ENCODE data around the gene UBE2E3. TPM values are rescaled to one million over a fixed set of nuclear protein-coding genes. Genes with fewer than 3 reads are reported as not detected.

The UBE2E3 gene
- total and polyA plus RNA-seq, 2 experiments from 2014 or later, result 111 to 112 TPM

DNA sequence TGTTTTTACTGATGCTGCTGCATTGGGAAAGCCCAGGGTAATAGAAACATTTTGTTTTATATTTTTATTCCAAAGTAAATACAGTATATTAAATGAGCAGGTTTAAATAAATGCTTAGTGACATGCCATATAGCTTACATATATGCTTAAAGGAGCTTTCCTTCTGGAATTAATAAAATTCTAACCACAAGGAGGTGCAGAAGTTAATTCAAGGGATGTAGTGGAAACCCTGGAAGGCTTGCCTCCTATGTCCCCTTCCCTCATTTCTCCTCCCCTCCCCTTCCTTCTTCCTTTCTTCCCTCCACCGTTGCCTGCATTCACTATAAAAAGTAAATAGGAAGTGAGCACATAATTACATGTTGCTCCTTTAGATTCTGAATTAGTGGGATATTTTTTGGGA, 96.3 kb downstream of the UBE2E3 start (continued):
- TF ChIP-seq, protein P1, sequence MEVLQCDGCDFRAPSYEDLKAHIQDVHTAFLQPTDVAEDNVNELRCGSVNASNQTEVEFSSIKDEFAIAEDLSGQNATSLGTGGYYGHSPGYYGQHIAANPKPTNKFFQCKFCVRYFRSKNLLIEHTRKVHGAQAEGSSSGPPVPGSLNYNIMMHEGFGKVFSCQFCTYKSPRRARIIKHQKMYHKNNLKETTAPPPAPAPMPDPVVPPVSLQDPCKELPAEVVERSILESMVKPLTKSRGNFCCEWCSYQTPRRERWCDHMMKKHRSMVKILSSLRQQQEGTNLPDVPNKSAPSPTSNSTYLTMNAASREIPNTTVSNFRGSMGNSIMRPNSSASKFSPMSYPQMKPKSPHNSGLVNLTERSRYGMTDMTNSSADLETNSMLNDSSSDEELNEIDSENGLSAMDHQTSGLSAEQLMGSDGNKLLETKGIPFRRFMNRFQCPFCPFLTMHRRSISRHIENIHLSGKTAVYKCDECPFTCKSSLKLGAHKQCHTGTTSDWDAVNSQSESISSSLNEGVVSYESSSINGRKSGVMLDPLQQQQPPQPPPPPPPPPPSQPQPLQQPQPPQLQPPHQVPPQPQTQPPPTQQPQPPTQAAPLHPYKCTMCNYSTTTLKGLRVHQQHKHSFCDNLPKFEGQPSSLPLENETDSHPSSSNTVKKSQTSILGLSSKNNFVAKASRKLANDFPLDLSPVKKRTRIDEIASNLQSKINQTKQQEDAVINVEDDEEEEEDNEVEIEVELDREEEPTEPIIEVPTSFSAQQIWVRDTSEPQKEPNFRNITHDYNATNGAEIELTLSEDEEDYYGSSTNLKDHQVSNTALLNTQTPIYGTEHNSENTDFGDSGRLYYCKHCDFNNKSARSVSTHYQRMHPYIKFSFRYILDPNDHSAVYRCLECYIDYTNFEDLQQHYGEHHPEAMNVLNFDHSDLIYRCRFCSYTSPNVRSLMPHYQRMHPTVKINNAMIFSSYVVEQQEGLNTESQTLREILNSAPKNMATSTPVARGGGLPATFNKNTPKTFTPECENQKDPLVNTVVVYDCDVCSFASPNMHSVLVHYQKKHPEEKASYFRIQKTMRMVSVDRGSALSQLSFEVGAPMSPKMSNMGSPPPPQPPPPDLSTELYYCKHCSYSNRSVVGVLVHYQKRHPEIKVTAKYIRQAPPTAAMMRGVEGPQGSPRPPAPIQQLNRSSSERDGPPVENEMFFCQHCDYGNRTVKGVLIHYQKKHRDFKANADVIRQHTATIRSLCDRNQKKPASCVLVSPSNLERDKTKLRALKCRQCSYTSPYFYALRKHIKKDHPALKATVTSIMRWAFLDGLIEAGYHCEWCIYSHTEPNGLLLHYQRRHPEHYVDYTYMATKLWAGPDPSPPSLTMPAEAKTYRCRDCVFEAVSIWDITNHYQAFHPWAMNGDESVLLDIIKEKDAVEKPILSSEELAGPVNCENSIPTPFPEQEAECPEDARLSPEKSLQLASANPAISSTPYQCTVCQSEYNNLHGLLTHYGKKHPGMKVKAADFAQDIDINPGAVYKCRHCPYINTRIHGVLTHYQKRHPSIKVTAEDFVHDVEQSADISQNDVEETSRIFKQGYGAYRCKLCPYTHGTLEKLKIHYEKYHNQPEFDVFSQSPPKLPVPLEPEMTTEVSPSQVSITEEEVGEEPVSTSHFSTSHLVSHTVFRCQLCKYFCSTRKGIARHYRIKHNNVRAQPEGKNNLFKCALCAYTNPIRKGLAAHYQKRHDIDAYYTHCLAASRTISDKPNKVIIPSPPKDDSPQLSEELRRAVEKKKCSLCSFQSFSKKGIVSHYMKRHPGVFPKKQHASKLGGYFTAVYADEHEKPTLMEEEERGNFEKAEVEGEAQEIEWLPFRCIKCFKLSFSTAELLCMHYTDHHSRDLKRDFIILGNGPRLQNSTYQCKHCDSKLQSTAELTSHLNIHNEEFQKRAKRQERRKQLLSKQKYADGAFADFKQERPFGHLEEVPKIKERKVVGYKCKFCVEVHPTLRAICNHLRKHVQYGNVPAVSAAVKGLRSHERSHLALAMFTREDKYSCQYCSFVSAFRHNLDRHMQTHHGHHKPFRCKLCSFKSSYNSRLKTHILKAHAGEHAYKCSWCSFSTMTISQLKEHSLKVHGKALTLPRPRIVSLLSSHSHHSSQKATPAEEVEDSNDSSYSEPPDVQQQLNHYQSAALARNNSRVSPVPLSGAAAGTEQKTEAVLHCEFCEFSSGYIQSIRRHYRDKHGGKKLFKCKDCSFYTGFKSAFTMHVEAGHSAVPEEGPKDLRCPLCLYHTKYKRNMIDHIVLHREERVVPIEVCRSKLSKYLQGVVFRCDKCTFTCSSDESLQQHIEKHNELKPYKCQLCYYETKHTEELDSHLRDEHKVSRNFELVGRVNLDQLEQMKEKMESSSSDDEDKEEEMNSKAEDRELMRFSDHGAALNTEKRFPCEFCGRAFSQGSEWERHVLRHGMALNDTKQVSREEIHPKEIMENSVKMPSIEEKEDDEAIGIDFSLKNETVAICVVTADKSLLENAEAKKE (CRISPR knock-in tag; IDR thresholded peaks at IDR 0.05), result no peak
- TF ChIP-seq, protein P2, sequence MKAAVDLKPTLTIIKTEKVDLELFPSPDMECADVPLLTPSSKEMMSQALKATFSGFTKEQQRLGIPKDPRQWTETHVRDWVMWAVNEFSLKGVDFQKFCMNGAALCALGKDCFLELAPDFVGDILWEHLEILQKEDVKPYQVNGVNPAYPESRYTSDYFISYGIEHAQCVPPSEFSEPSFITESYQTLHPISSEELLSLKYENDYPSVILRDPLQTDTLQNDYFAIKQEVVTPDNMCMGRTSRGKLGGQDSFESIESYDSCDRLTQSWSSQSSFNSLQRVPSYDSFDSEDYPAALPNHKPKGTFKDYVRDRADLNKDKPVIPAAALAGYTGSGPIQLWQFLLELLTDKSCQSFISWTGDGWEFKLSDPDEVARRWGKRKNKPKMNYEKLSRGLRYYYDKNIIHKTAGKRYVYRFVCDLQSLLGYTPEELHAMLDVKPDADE (IDR thresholded peaks at IDR 0.05), result no peak
- TF ChIP-seq NANOG (IDR thresholded peaks at IDR 0.05; ENCODE audit: borderline replicate concordance), result no peak

DNA sequence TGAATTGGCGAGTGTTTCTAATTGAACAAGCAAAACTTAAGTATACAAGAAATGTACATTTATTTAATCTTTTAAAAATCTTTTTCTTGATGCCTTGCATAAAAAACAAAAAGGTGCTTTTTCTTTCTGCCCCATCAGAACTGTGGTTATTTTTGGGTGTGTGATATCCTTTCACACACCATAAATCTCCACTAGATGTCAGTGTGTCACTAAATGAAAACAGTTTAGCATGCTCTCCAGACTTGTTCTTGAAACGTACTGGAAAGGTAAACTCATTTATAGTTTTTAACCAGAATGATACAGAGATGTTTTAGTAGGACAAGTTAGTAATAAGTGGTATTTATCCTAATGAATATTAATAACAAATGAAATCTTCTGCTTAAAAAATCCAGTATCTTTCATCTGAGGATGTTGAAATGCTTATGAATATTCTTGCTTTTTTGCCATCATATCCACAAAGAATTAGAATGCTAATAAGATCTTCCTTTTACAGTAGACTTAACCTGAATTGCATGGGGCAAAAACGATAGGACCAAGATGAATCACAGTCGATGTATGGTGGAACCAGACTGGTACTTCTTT, 96.8 kb downstream of the UBE2E3 start:
- ATAC-seq (peak; percentile 84), DNase-seq (ENCODE audit: low spot score) (peak; percentile 68)
- Mint-ChIP-seq H3K4me1 (peaks cover 5% of the 10 kb centered on the region; the same call in 2 of the 3 replicates), H3K27me3 (ENCODE audit: insufficient read depth, low read depth, poor library complexity) (no peaks in the 10 kb centered on the region), H3K36me3 (ENCODE audit: low read depth) (no peaks in the 10 kb centered on the region), H3K9me3 (no peaks in the 10 kb centered on the region), H3K4me3 (no peak overlapping the region), H3K27ac (no peak overlapping the region)
- Histone ChIP-seq H3K27ac (ENCODE audit: low read depth) (no peak overlapping the region), H3K4me3 (no peak overlapping the region), H3K36me3 (ENCODE audit: insufficient read depth) (no peaks in the 10 kb centered on the region), H3K27me3 (ENCODE audit: insufficient read depth) (no peaks in the 10 kb centered on the region), H3K9me2 (ENCODE audit: insufficient read depth) (no peaks in the 10 kb centered on the region), H3F3A (replicated peaks; ENCODE audit: low read depth) (no peaks in the 10 kb centered on the region), H4K20me1 (replicated peaks; ENCODE audit: insufficient read depth) (no peaks in the 10 kb centered on the region), H2AFZ (no peak overlapping the region), H3K4me2 (no peak overlapping the region), H3K4me1 (ENCODE audit: insufficient read depth) (no peaks in the 10 kb centered on the region), H3K79me2 (replicated peaks; ENCODE audit: insufficient read depth) (no peaks in the 10 kb centered on the region)
- TF ChIP-seq EZH2 (IDR thresholded peaks at IDR 0.05; ENCODE audit: low read depth, unreplicated experiment), result no peak
- TF ChIP-seq, protein P3, sequence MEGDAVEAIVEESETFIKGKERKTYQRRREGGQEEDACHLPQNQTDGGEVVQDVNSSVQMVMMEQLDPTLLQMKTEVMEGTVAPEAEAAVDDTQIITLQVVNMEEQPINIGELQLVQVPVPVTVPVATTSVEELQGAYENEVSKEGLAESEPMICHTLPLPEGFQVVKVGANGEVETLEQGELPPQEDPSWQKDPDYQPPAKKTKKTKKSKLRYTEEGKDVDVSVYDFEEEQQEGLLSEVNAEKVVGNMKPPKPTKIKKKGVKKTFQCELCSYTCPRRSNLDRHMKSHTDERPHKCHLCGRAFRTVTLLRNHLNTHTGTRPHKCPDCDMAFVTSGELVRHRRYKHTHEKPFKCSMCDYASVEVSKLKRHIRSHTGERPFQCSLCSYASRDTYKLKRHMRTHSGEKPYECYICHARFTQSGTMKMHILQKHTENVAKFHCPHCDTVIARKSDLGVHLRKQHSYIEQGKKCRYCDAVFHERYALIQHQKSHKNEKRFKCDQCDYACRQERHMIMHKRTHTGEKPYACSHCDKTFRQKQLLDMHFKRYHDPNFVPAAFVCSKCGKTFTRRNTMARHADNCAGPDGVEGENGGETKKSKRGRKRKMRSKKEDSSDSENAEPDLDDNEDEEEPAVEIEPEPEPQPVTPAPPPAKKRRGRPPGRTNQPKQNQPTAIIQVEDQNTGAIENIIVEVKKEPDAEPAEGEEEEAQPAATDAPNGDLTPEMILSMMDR (conservative IDR thresholded peaks at IDR 0.05; ENCODE audit: low read depth in 2 of 2), result peak; percentile 74 to 82

All from GM23338 (cell line).